HCT116 (cell line): ENCODE results near the gene UBE2M. TPM values are rescaled to one million over a fixed set of nuclear protein-coding genes. Genes with fewer than 3 reads are reported as not detected.
"Not testable (repeated sequence)": the region's sequence is repeated elsewhere in the genome, so short reads cannot be mapped to it uniquely, and the experiment has no call there.

Experiments used
- ATAC-seq: fragments of 200-7000 bp; cut with Tn5 transposase; 2 replicates; pipeline ENCODE4 v1.9.1; 2020; ENCODE audit warnings: mild to moderate bottlenecking, moderate library complexity
- BruUV-seq: library from RNA; stranded (reverse); fragments of 400-500 nt; replicated peaks from 2 replicates; lab custom pipeline; 2021; lab: Mats Ljungman, UMichigan
- CTCF ChIA-PET: fragments of 300-600 bp; sonication (Branson Sonifier 250); formaldehyde crosslinking; loops from one replicate; lab custom pipeline; 2021; ENCODE audit warnings: antibody characterized with exemption; lab: Charles Lee
- POLR2A ChIA-PET: fragments of 300-600, 350-600 bp; sonication (Branson Sonifier 250); formaldehyde crosslinking; loops from one replicate; lab custom pipeline; 2021; ENCODE audit warnings: antibody characterized with exemption; lab: Charles Lee
- RAD21 ChIA-PET, 2 experiments: fragments of 300-600 bp; sonication (Branson Sonifier 250); formaldehyde crosslinking; loops; one replicate each; lab custom pipeline; 2023; ENCODE audit warnings: low total read pairs in 2 of 2; ENCODE audit not compliant: uncharacterized antibody in 2 of 2, unreplicated experiment in 2 of 2, low non-redundant PET in 1 of 2; lab: Charles Lee
- DNase-seq: peaks from one replicate; pipeline ENCODE4 v3.0.0-alpha.2; 2010; ENCODE audit warnings: low read depth, low spot score
- H2AFZ ChIP-seq: fragments of 200-600 bp; shearing (Covaris generic), sonication (generic); 2 replicates; pipeline ENCODE4 v1.6.1; 2017; ENCODE audit warnings: low read depth, mixed run types, mixed read lengths, antibody characterized with exemption, low read length; ENCODE audit not compliant: poor library complexity, severe bottlenecking
- H3K27ac ChIP-seq: 2 replicates; pipeline ENCODE4 v1.5.1; 2012; ENCODE audit warnings: low read depth, low read length
- H3K27me3 ChIP-seq: fragments of 200-600 bp; sonication (generic); 2 replicates; pipeline ENCODE4 v1.6.1; 2016; ENCODE audit warnings: mixed run types, low read length, mixed read lengths; ENCODE audit not compliant: insufficient read depth
- H3K36me3 ChIP-seq, 2 experiments: fragments of 200-500 bp in 1 of 2; fragments of 200-600 bp in 1 of 2; sonication (Bioruptor generic) in 1 of 2; sonication (generic) in 1 of 2; 2 replicates each; pipeline versions ENCODE4 v1.5.1 to v1.6.1; 2014 to 2016; ENCODE audit warnings: low read length in 2 of 2, inconsistent platforms in 1 of 2, mixed read lengths in 1 of 2, mixed run types in 1 of 2; ENCODE audit not compliant: insufficient read depth in 2 of 2, control insufficient read depth in 1 of 2
- H3K4me1 ChIP-seq, 2 experiments: fragments of 200-600 bp in 1 of 2; sonication (generic) in 1 of 2; 2 replicates each; pipeline versions ENCODE4 v1.5.1 to v1.6.1; 2012 to 2017; ENCODE audit warnings: low read length in 2 of 2, inconsistent platforms in 1 of 2, mild to moderate bottlenecking in 1 of 2, mixed read lengths in 1 of 2, mixed run types in 1 of 2, moderate library complexity in 1 of 2; ENCODE audit not compliant: insufficient read depth in 2 of 2, control insufficient read depth in 1 of 2
- H3K4me2 ChIP-seq: fragments of 200-600 bp; sonication (generic); 2 replicates; pipeline ENCODE4 v1.6.1; 2017; ENCODE audit warnings: mixed run types, low read length, mixed read lengths
- H3K4me3 ChIP-seq, 2 experiments: fragments of 200-600 bp in 1 of 2; sonication (generic) in 1 of 2; replicated peaks in 1 of 2; 2 replicates each; pipeline ENCODE4 v1.5.1; 2011 to 2016; ENCODE audit warnings: low read length in 2 of 2, control low read depth in 1 of 2, low read depth in 1 of 2, mild to moderate bottlenecking in 1 of 2, mixed read lengths in 1 of 2, mixed run types in 1 of 2
- H3K79me2 ChIP-seq: fragments of 200-600 bp; sonication (generic); 2 replicates; pipeline ENCODE4 v1.6.1; 2017; ENCODE audit warnings: mild to moderate bottlenecking, mixed run types, low read length, moderate library complexity, mixed read lengths; ENCODE audit not compliant: insufficient read depth
- H3K9ac ChIP-seq: fragments of 200-600 bp; sonication (generic); 2 replicates; pipeline ENCODE4 v1.6.1; 2016; ENCODE audit warnings: low read length, mixed read lengths
- H3K9me2 ChIP-seq: fragments of 200-600 bp; sonication (generic), shearing (Covaris generic); 2 replicates; pipeline ENCODE4 v1.6.1; 2017; ENCODE audit warnings: mixed run types, mild to moderate bottlenecking, moderate library complexity; ENCODE audit not compliant: insufficient read depth
- H3K9me3 ChIP-seq, 2 experiments: fragments of 200-500 bp in 1 of 2; fragments of 200-600 bp in 1 of 2; sonication (Bioruptor generic) in 1 of 2; sonication (generic) in 1 of 2; 2 replicates each; pipeline ENCODE4 v1.6.1; 2014 to 2017; ENCODE audit warnings: low read length in 2 of 2, mixed read lengths in 2 of 2, inconsistent platforms in 1 of 2, low read depth in 1 of 2, mild to moderate bottlenecking in 1 of 2, mixed run types in 1 of 2, moderate library complexity in 1 of 2; ENCODE audit not compliant: control insufficient read depth in 1 of 2, insufficient read depth in 1 of 2
- H4K20me1 ChIP-seq: fragments of 200-600 bp; sonication (generic), shearing (Covaris generic); 2 replicates; pipeline ENCODE4 v1.6.1; 2017; ENCODE audit warnings: mixed run types, mild to moderate bottlenecking, moderate library complexity; ENCODE audit not compliant: insufficient read depth
- CBX3 ChIP-seq: IDR thresholded peaks from 2 replicates; pipeline ENCODE4 v1.6.1; 2012; ENCODE audit warnings: low read depth
- CEBPB ChIP-seq: IDR thresholded peaks from 2 replicates; pipeline ENCODE4 v1.6.1; 2012; ENCODE audit warnings: low read depth
- EGR1 ChIP-seq: IDR thresholded peaks from 2 replicates; pipeline ENCODE4 v1.6.1; 2012; ENCODE audit warnings: low read depth
- ELF1 ChIP-seq: IDR thresholded peaks from 2 replicates; pipeline ENCODE4 v1.6.1; 2012; ENCODE audit warnings: low read depth, borderline replicate concordance
- EZH2 ChIP-seq: fragments of 200-600 bp; sonication (generic); IDR thresholded peaks from 2 replicates; pipeline ENCODE4 v1.6.1; 2017; ENCODE audit warnings: antibody characterized with exemption, mixed run types
- FOSL1 ChIP-seq: IDR thresholded peaks from 2 replicates; pipeline ENCODE4 v1.6.1; 2012; ENCODE audit warnings: low read depth
- JUND ChIP-seq: IDR thresholded peaks from 2 replicates; pipeline ENCODE4 v1.6.1; 2012
- RAD21 ChIP-seq: IDR thresholded peaks from 2 replicates; pipeline ENCODE4 v1.6.1; 2012; ENCODE audit warnings: low read depth, mild to moderate bottlenecking
- REST ChIP-seq: IDR thresholded peaks from 2 replicates; pipeline ENCODE4 v1.6.1; 2012; ENCODE audit warnings: low read depth
- TCF7L2 ChIP-seq: IDR thresholded peaks from 2 replicates; pipeline ENCODE4 v1.7.0; 2011; ENCODE audit warnings: borderline replicate concordance, inconsistent platforms; ENCODE audit not compliant: insufficient read depth, insufficient read length; ENCODE audit errors: extremely low read depth
- YY1 ChIP-seq: IDR thresholded peaks from 2 replicates; pipeline ENCODE4 v1.6.1; 2011; ENCODE audit warnings: low read length, low read depth, moderate library complexity, mild to moderate bottlenecking; ENCODE audit not compliant: insufficient replicate concordance; ENCODE audit errors: extremely low read depth
- ZBTB33 ChIP-seq: IDR thresholded peaks from 2 replicates; pipeline ENCODE4 v1.6.1; 2011; ENCODE audit warnings: mild to moderate bottlenecking, low read length, moderate library complexity; ENCODE audit not compliant: insufficient replicate concordance; ENCODE audit errors: extremely low read depth
- ZFX ChIP-seq: fragments of 450-650 bp; IDR thresholded peaks from 2 replicates; pipeline ENCODE4 v1.6.1; 2017
- intact Hi-C: fragments of 100-400 bp; cut with micrococcal nuclease; formaldehyde crosslinking; loops from 2 replicates; pipeline ENCODE4 v1.10.0; 2022
- total RNA-seq: library from RNA; stranded (reverse); gene quantifications from one replicate; pipeline ENCODE4 v1.2.1, GENCODE V29; 2021; ENCODE audit not compliant: unreplicated experiment

UBE2M gene
- total RNA-seq, 1 experiment from 2014 or later, result 120 TPM

GRCh38 chr19:58577581-58577980 lies 19.2 kb upstream of the UBE2M start:
- ATAC-seq, H3K27ac ChIP-seq, H3K4me2 ChIP-seq, CTCF ChIA-PET, DNase-seq, H3K9ac ChIP-seq, H3K4me3 ChIP-seq, H3K79me2 ChIP-seq, BruUV-seq, H3K9me3 ChIP-seq, H2AFZ ChIP-seq, H3K36me3 ChIP-seq, RAD21 ChIA-PET, H3K27me3 ChIP-seq, H4K20me1 ChIP-seq, H3K9me2 ChIP-seq, POLR2A ChIA-PET, intact Hi-C loops: not testable (repeated sequence)
- peaks cover 13 to 31% of the 10 kb centered on the region in 2 experiments for H3K4me1 ChIP-seq

GRCh38 chr19:58575183-58576041 lies 17.0 kb upstream of the UBE2M start:
- Histone ChIP-seq H3K79me2 (peaks cover 16% of the 10 kb centered on the region), H3K27ac (peak overlapping the region; percentile 93), H3K9ac (peak overlapping the region; percentile 82), H3K27me3 (no peaks in the 10 kb centered on the region), H3K4me1 (peaks cover 12 to 28% of the 10 kb centered on the region in 2 experiments), H3K4me2 (peak overlapping the region; percentile 100), H3K9me2 (no peaks in the 10 kb centered on the region), H3K4me3 (peak overlapping the region; percentile 85 to 86), H3K9me3 (no peaks in the 10 kb centered on the region), H2AFZ (no peak overlapping the region), H3K36me3 (peaks cover 0 to 12% of the 10 kb centered on the region in 2 experiments; a peak in 2 of 4 replicates), H4K20me1 (no peaks in the 10 kb centered on the region)
- intact Hi-C loops, result no loop called here
- ATAC-seq (peak; percentile 69), DNase-seq (peak; percentile 79)
- BruUV-seq, result TSS peak; percentile 78
- RAD21 ChIA-PET, result interaction anchor here in 1 of 2 experiments (0.6 to 0.8 kb wide), 2 partner anchors 55 to 202 kb away, joined by 3 to 8 read pairs; no protein-coding TSS in a partner anchor
- POLR2A ChIA-PET, result interaction anchor here (0.7 to 2.1 kb wide), 7 partner anchors 16 to 213 kb away, joined by 3 to 10 read pairs (median 6); partner anchors contain the start of genes CHMP2A, TRIM28 and ZBTB45
- CTCF ChIA-PET, result interaction anchor here (0.6 to 1.3 kb wide), 5 partner anchors 52 to 61 kb away, joined by 3 to 7 read pairs (median 3); partner anchors contain the start of gene ZBTB45
- no peak; the same call in 1 of the 2 replicates for TF ChIP-seq ELF1
- TF ChIP-seq TCF7L2, result no peak
- TF ChIP-seq REST, result no peak
- no peak for TF ChIP-seq CEBPB
- no peak for TF ChIP-seq EGR1
- no peak for TF ChIP-seq RAD21
- no peak for TF ChIP-seq CBX3
- TF ChIP-seq ZFX, result peak; percentile 60; the same call in 1 of the 2 replicates
- peak; percentile 3 for TF ChIP-seq YY1
- TF ChIP-seq EZH2, result no peak
- TF ChIP-seq JUND, result no peak
- no peak for TF ChIP-seq ZBTB33
- no peak for TF ChIP-seq FOSL1
